Measurements from ENCODE around the gene HCFC1. TPM values are rescaled to one million over a fixed set of nuclear protein-coding genes. Genes with fewer than 3 reads are reported as not detected.

Gene HCFC1
- total RNA-seq, 4 donors from 2014 or later = 32.6 to 51.6 (median 40.9) TPM

- 81 to 100% methylated on average over 1 to 14 of the region's 14 CpGs for WGBS, 2 donors
- no peak overlapping the region for H3K4me3 ChIP-seq (ENCODE audit: low read depth, poor library complexity, severe bottlenecking)
- no peak for DNase-seq (ENCODE audit: low spot score in 2 of 2)
- intact Hi-C loops (cut with DNase I; ENCODE audit: low total_unique reads) = no loop called here
- TF ChIP-seq CTCF (IDR thresholded peaks at IDR 0.05) = no peak
- TF ChIP-seq POLR2A (IDR thresholded peaks at IDR 0.05) = no peak
Observed at GRCh38 chrX:153920546-153920945, 51.1 kb downstream of the HCFC1 start.

- intact Hi-C loops (cut with DNase I; ENCODE audit: low total_unique reads) = no loop called here
- WGBS, 2 donors = 92 to 97% methylated on average over 8 to 13 of the region's 13 CpGs
- H3K4me3 ChIP-seq (ENCODE audit: low read depth, poor library complexity, severe bottlenecking) = no peak overlapping the region
- no peak for DNase-seq (ENCODE audit: low spot score in 2 of 2)
- TF ChIP-seq POLR2A (IDR thresholded peaks at IDR 0.05) (no peak), CTCF (IDR thresholded peaks at IDR 0.05) (no peak)
Observed at GRCh38 chrX:153919281-153919680, 52.3 kb downstream of the HCFC1 start.

GRCh38 chrX:153917869-153918268 lies 53.7 kb downstream of the HCFC1 start:
- TF ChIP-seq CTCF (IDR thresholded peaks at IDR 0.05) (no peak), POLR2A (IDR thresholded peaks at IDR 0.05) (no peak)
- no peak overlapping the region for H3K4me3 ChIP-seq (ENCODE audit: low read depth, poor library complexity, severe bottlenecking)
- no peak for DNase-seq (ENCODE audit: low spot score in 2 of 2)
- 66 to 70% methylated on average over 6 of the region's 6 CpGs for WGBS, 2 donors
- intact Hi-C loops (cut with DNase I; ENCODE audit: low total_unique reads) = no loop called here

GRCh38 chrX:153913701-153914100 lies 57.9 kb downstream of the HCFC1 start:
- intact Hi-C loops (cut with DNase I; ENCODE audit: low total_unique reads) = no loop called here
- H3K4me3 ChIP-seq (ENCODE audit: low read depth, poor library complexity, severe bottlenecking) = no peak overlapping the region
- DNase-seq (ENCODE audit: low spot score in 2 of 2) = no peak
- TF ChIP-seq POLR2A (IDR thresholded peaks at IDR 0.05) (no peak), CTCF (IDR thresholded peaks at IDR 0.05) (no peak)
- WGBS, 2 donors = 94 to 100% methylated on average over 5 to 17 of the region's 17 CpGs

GRCh38 chrX:153913211-153913610 lies 58.4 kb downstream of the HCFC1 start:
- intact Hi-C loops (cut with DNase I; ENCODE audit: low total_unique reads) = no loop called here
- TF ChIP-seq POLR2A (IDR thresholded peaks at IDR 0.05) (no peak), CTCF (IDR thresholded peaks at IDR 0.05) (no peak)
- 88 to 89% methylated on average over 3 to 17 of the region's 17 CpGs for WGBS, 2 donors
- H3K4me3 ChIP-seq (ENCODE audit: low read depth, poor library complexity, severe bottlenecking) = no peak overlapping the region
- DNase-seq (ENCODE audit: low spot score in 2 of 2) = no peak

GRCh38 chrX:153911798-153912197 lies 59.8 kb downstream of the HCFC1 start:
- H3K4me3 ChIP-seq (ENCODE audit: low read depth, poor library complexity, severe bottlenecking) = no peak overlapping the region
- intact Hi-C loops (cut with DNase I; ENCODE audit: low total_unique reads) = no loop called here
- WGBS, 2 donors = 78 to 79% methylated on average over 6 of the region's 6 CpGs
- TF ChIP-seq POLR2A (IDR thresholded peaks at IDR 0.05) (no peak), CTCF (IDR thresholded peaks at IDR 0.05) (no peak)
- DNase-seq (ENCODE audit: low spot score in 2 of 2) = no peak

Data from lower leg skin (tissue), 4 donors.